ENCODE results near the gene CEP170B.
"Not testable (repeated sequence)": the region's sequence is repeated elsewhere in the genome, so short reads cannot be mapped to it uniquely, and the experiment has no call there.

CEP170B gene

DNA sequence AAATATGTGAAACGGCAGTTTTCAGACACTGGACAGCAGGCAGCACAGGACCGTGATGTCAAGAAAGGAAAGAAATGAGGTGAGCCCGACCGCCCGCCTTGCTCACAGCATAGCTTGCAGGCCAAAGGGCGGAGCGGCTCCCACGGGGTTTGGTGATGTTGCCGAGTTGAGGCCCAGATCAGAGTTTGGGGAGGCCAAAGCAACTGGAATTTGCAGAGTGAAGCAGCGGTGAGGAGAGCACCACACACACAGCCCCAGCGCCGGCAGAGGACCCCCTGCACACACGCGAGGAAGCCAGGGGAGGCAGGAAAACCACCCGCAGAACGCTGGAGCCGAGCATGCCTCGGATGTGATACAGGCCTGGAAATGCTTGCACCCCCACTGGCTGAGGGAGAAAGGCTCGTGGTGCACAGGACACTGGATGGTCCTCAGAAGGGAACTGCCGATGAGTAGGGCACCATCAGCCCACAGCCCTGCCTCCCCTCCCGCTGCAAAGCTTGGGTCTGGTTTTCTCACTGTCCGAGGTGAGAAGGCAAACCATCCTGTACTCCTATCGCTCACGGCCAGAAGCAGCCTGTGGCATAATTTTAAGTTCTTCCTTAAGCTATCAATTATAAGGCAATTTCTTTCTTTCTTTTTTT, 33.9 kb downstream of the CEP170B start:
- no CpG with 5 or more reads among the region's 24 CpGs for WGBS (ENCODE audit: extremely low coverage, insufficient coverage, low lambda C conversion rate)
- Histone ChIP-seq H3K4ac (ENCODE audit: low read depth, low read length) (no peak overlapping the region), H3K27ac (ENCODE audit: low read depth, low read length) (no peak overlapping the region), H4K8ac (ENCODE audit: low read depth, low read length) (no peak overlapping the region), H3K23ac (ENCODE audit: low read length) (no peak overlapping the region), H2BK5ac (ENCODE audit: low read length) (no peak overlapping the region), H3K4me1 (ENCODE audit: control insufficient read depth, low read depth, low read length) (no peaks in the 10 kb centered on the region), H2AK5ac (ENCODE audit: low read length) (no peak overlapping the region), H3K4me3 (ENCODE audit: low read length) (no peak overlapping the region), H3K18ac (ENCODE audit: low read length) (no peak overlapping the region), H2BK15ac (replicated peaks; ENCODE audit: low read depth) (no peak overlapping the region), H4K5ac (ENCODE audit: low read length) (no peak overlapping the region), H3K36me3 (ENCODE audit: control insufficient read depth, insufficient read depth, low read length) (no peaks in the 10 kb centered on the region), H3K79me2 (ENCODE audit: control insufficient read depth, insufficient read depth, low read length) (no peaks in the 10 kb centered on the region), H3K4me2 (ENCODE audit: low read length) (no peak overlapping the region), H3K56ac (ENCODE audit: low read length) (no peak overlapping the region), H3K9ac (ENCODE audit: low read length) (no peak overlapping the region), H3K79me1 (ENCODE audit: low read length) (no peaks in the 10 kb centered on the region), H3K27me3 (ENCODE audit: insufficient read depth, low read length, poor library complexity) (no peaks in the 10 kb centered on the region), H2BK120ac (ENCODE audit: low read depth, low read length) (no peak overlapping the region)
- DNase-seq = no peak

DNA sequence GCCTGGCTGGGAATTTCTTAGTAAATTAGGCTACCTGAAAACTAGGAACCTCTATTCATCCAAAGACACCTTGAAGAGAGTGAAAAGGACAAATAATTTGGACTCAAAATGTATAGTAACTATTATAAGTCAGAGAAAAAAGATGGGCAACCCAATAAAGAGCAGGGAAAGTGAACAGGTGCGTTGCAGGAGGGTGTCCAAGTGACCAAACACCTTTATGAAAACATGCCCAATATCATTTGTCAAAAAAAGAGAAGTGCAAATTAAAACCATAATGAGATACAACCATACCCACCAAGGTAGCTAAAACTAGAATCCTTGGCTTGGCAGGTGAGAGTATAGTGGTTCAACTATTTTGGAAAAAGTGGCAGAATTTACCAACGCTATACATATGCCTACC, 34.7 kb downstream of the CEP170B start:
- Histone ChIP-seq H3K79me2 (ENCODE audit: control insufficient read depth, insufficient read depth, low read length) (no peaks in the 10 kb centered on the region), H3K79me1 (ENCODE audit: low read length) (no peaks in the 10 kb centered on the region), H3K4me2 (ENCODE audit: low read length) (no peak overlapping the region), H3K27ac (ENCODE audit: low read depth, low read length) (no peak overlapping the region), H3K4me1 (ENCODE audit: control insufficient read depth, low read depth, low read length) (no peaks in the 10 kb centered on the region), H2BK120ac (ENCODE audit: low read depth, low read length) (no peak overlapping the region), H3K4ac (ENCODE audit: low read depth, low read length) (no peak overlapping the region), H3K9ac (ENCODE audit: low read length) (no peak overlapping the region), H3K27me3 (ENCODE audit: insufficient read depth, low read length, poor library complexity) (no peaks in the 10 kb centered on the region), H3K56ac (ENCODE audit: low read length) (no peak overlapping the region), H2BK5ac (ENCODE audit: low read length) (no peak overlapping the region), H2BK15ac (replicated peaks; ENCODE audit: low read depth) (no peak overlapping the region), H3K23ac (ENCODE audit: low read length) (no peak overlapping the region), H3K36me3 (ENCODE audit: control insufficient read depth, insufficient read depth, low read length) (no peaks in the 10 kb centered on the region), H2AK5ac (ENCODE audit: low read length) (no peak overlapping the region), H3K18ac (ENCODE audit: low read length) (no peak overlapping the region), H3K4me3 (ENCODE audit: low read length) (no peak overlapping the region), H4K5ac (ENCODE audit: low read length) (no peak overlapping the region), H4K8ac (ENCODE audit: low read depth, low read length) (no peak overlapping the region)
- WGBS (ENCODE audit: extremely low coverage, insufficient coverage, low lambda C conversion rate) = no CpG with 5 or more reads among the region's 2 CpGs
- DNase-seq = no peak

DNA sequence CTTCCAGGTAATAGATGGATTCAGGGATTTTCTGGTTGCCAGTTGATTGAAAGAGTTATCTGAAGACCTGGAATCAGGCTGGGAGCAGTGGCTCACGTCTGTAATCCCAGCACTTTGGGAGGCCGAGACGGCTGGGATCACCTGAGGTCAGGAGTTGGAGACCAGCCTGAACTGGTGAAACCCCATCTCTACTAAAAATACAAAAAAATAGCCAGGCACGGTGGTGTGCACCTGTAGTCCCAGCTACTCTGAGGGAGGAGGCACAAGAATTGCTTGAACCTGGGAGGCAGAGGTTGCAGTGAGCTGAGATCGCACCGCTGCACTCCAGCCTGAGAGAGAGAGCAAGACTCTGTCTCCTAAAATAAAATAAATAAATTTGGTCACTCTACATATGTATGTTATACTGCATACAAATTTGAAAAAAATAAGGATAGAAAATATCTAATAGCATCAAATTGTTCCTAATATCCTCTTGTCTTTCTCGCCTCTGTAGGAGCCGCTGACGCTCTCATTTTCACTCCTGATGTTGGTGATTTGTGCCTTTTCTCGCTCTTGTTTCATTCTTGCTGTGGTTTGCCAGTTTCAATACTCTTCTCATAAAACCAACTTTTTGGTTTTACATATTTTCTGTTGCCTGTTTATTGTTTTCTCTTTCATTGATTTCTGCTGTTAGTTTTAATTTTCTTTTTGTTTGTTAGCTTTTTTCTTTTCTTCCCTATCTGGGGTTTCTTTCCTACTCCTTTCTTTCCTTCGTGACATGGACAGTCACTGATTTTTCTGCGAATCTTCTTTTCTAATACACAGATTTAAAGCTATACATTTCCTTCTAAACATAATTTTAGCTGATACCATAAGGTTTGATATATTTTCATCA, 35.8 kb downstream of the CEP170B start:
- WGBS (ENCODE audit: extremely low coverage, insufficient coverage, low lambda C conversion rate) = no CpG with 5 or more reads among the region's 12 CpGs

GRCh38 chr14:104903990-104904389, 38.9 kb downstream of the CEP170B start:
- Histone ChIP-seq H2BK5ac (ENCODE audit: low read length) (no peak overlapping the region), H3K36me3 (ENCODE audit: control insufficient read depth, insufficient read depth, low read length) (no peaks in the 10 kb centered on the region)
- no CpG with 5 or more reads among the region's 7 CpGs for WGBS (ENCODE audit: extremely low coverage, insufficient coverage, low lambda C conversion rate)

More for the DNA sequence above, 35.8 kb downstream of the CEP170B start:
- no peak overlapping the region for H3K27ac ChIP-seq (ENCODE audit: low read depth, low read length)
- no peak overlapping the region for H3K56ac ChIP-seq (ENCODE audit: low read length)
- DNase-seq = no peak
- H2AK5ac ChIP-seq (ENCODE audit: low read length) = no peak overlapping the region
- H3K4me3 ChIP-seq (ENCODE audit: low read length) = no peak overlapping the region
- H3K4me1 ChIP-seq (ENCODE audit: control insufficient read depth, low read depth, low read length) = no peaks in the 10 kb centered on the region
- H3K4ac ChIP-seq (ENCODE audit: low read depth, low read length) = no peak overlapping the region
- no peak overlapping the region for H4K5ac ChIP-seq (ENCODE audit: low read length)
- no peak overlapping the region for H2BK15ac ChIP-seq (replicated peaks; ENCODE audit: low read depth)
- H3K36me3 ChIP-seq (ENCODE audit: control insufficient read depth, insufficient read depth, low read length) = no peaks in the 10 kb centered on the region
- H4K8ac ChIP-seq (ENCODE audit: low read depth, low read length) = no peak overlapping the region
- H3K9ac ChIP-seq (ENCODE audit: low read length) = no peak overlapping the region
- no peak overlapping the region for H2BK5ac ChIP-seq (ENCODE audit: low read length)
- no peak overlapping the region for H3K4me2 ChIP-seq (ENCODE audit: low read length)
- H3K23ac ChIP-seq (ENCODE audit: low read length) = no peak overlapping the region
- H2BK120ac ChIP-seq (ENCODE audit: low read depth, low read length) = no peak overlapping the region
- no peak overlapping the region for H3K18ac ChIP-seq (ENCODE audit: low read length)
- no peaks in the 10 kb centered on the region for H3K27me3 ChIP-seq (ENCODE audit: insufficient read depth, low read length, poor library complexity)
- H3K79me2 ChIP-seq (ENCODE audit: control insufficient read depth, insufficient read depth, low read length) = no peaks in the 10 kb centered on the region
- no peaks in the 10 kb centered on the region for H3K79me1 ChIP-seq (ENCODE audit: low read length)

DNA sequence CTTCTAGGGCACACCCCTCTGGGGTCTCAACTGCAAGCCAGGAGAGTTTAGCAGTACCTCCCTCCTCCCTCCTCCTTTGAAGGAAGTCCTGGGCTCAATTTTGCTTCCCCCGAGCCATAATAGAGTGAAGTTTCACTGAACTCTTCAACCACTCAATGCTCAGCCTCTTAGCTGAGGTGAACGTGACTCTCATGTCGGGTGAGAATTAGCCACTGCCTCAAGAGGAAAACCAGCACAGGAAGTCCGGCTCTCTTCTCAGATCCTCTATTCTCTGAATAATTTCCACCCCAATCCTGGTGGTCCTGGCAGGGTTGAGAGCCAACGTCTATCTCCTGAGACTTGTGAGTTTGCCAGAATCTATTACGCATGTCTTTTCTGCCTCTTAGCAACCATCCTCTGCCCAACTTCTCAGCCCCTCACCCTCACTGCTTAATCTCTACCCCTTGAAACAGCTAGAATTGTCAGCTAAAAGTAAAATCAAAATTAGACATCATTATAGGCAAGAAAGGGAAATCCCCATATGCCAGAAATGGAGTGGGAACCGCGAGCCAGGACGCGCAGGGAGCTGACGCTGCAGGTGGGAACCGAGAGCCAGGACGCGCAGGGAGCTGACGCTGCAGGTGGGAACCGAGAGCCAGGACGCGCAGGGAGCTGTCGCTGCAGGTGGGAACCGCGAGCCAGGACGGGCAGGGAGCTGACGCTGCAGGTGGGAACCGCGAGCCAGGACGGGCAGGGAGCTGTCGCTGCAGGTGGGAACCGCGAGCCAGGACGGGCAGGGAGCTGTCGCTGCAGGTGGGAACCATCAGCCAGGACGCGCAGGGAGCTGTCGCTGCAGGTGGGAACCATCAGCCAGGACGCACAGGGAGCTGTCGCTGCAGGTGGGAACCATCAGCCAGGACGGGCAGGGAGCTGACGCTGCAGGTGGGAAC, 39.8 kb downstream of the CEP170B start:
- not testable (repeated sequence) for H3K9ac ChIP-seq (ENCODE audit: low read length); DNase-seq
- WGBS (ENCODE audit: extremely low coverage, insufficient coverage, low lambda C conversion rate) = no CpG with 5 or more reads among the region's 38 CpGs

More at GRCh38 chr14:104903990-104904389, 38.9 kb downstream of the CEP170B start:
- Histone ChIP-seq H4K5ac (ENCODE audit: low read length) (no peak overlapping the region), H3K4ac (ENCODE audit: low read depth, low read length) (no peak overlapping the region), H3K23ac (ENCODE audit: low read length) (no peak overlapping the region), H4K8ac (ENCODE audit: low read depth, low read length) (no peak overlapping the region), H3K27ac (ENCODE audit: low read depth, low read length) (no peak overlapping the region), H2BK120ac (ENCODE audit: low read depth, low read length) (no peak overlapping the region), H3K4me2 (ENCODE audit: low read length) (no peak overlapping the region), H3K9ac (ENCODE audit: low read length) (no peak overlapping the region), H3K79me2 (ENCODE audit: control insufficient read depth, insufficient read depth, low read length) (no peaks in the 10 kb centered on the region), H3K27me3 (ENCODE audit: insufficient read depth, low read length, poor library complexity) (no peaks in the 10 kb centered on the region), H3K79me1 (ENCODE audit: low read length) (no peaks in the 10 kb centered on the region), H3K18ac (ENCODE audit: low read length) (no peak overlapping the region), H3K4me1 (ENCODE audit: control insufficient read depth, low read depth, low read length) (no peaks in the 10 kb centered on the region), H3K4me3 (ENCODE audit: low read length) (no peak overlapping the region), H2AK5ac (ENCODE audit: low read length) (no peak overlapping the region), H2BK15ac (replicated peaks; ENCODE audit: low read depth) (no peak overlapping the region), H3K56ac (ENCODE audit: low read length) (no peak overlapping the region)
- no peak for DNase-seq

More for the DNA sequence above, 39.8 kb downstream of the CEP170B start:
- H3K23ac ChIP-seq (ENCODE audit: low read length); H2AK5ac ChIP-seq (ENCODE audit: low read length); H3K79me1 ChIP-seq (ENCODE audit: low read length); H3K4me2 ChIP-seq (ENCODE audit: low read length); H3K4me3 ChIP-seq (ENCODE audit: low read length); H3K4me1 ChIP-seq (ENCODE audit: control insufficient read depth, low read depth, low read length); H3K4ac ChIP-seq (ENCODE audit: low read depth, low read length); H2BK120ac ChIP-seq (ENCODE audit: low read depth, low read length); H2BK15ac ChIP-seq (replicated peaks; ENCODE audit: low read depth); H3K27ac ChIP-seq (ENCODE audit: low read depth, low read length); H4K5ac ChIP-seq (ENCODE audit: low read length); H3K18ac ChIP-seq (ENCODE audit: low read length); H3K56ac ChIP-seq (ENCODE audit: low read length); H3K36me3 ChIP-seq (ENCODE audit: control insufficient read depth, insufficient read depth, low read length); H4K8ac ChIP-seq (ENCODE audit: low read depth, low read length); H3K27me3 ChIP-seq (ENCODE audit: insufficient read depth, low read length, poor library complexity); H2BK5ac ChIP-seq (ENCODE audit: low read length); H3K79me2 ChIP-seq (ENCODE audit: control insufficient read depth, insufficient read depth, low read length): not testable (repeated sequence)
